Activated B cell treated with CpG ODN at 0.5 μM for 24 hours (primary cell): ENCODE results near the gene ACAT1. TPM values are rescaled to one million over a fixed set of nuclear protein-coding genes. Genes with fewer than 3 reads are reported as not detected.
"Not testable (repeated sequence)": the region's sequence is repeated elsewhere in the genome, so short reads cannot be mapped to it uniquely, and the experiment has no call there.

ENCODE experiments used
- ATAC-seq: fragments of 200-7000 bp; cut with Tn5 transposase; one replicate; pipeline ENCODE4 v1.10.0; 2021; ENCODE audit warnings: low read depth, mild to moderate bottlenecking, moderate library complexity
- CTCF ChIA-PET: fragments of 350-600 bp; sonication (Branson Sonifier 250); formaldehyde crosslinking; loops from one replicate; lab custom pipeline; 2021; ENCODE audit warnings: antibody characterized with exemption; lab: Charles Lee
- POLR2A ChIA-PET: fragments of 350-600 bp; sonication (Branson Sonifier 250); formaldehyde crosslinking; loops from one replicate; lab custom pipeline; 2021; ENCODE audit warnings: antibody characterized with exemption; lab: Charles Lee
- DNase-seq: peaks from one replicate; pipeline ENCODE4 v3.0.0; 2022
- H3K27ac Mint-ChIP-seq: one replicate; pipeline ENCODE4 v1.8.0; 2020; ENCODE audit warnings: mixed read lengths
- H3K27me3 Mint-ChIP-seq: one replicate; pipeline ENCODE4 v1.8.0; 2021; ENCODE audit warnings: mixed read lengths
- H3K36me3 Mint-ChIP-seq: one replicate; pipeline ENCODE4 v1.8.0; 2021; ENCODE audit warnings: low read depth, mixed read lengths
- H3K4me1 Mint-ChIP-seq: one replicate; pipeline ENCODE4 v1.8.0; 2021; ENCODE audit warnings: mixed read lengths
- H3K4me3 Mint-ChIP-seq: one replicate; pipeline ENCODE4 v1.8.0; 2020; ENCODE audit warnings: mild to moderate bottlenecking, mixed read lengths
- H3K9me3 Mint-ChIP-seq: one replicate; pipeline ENCODE4 v1.8.0; 2020; ENCODE audit warnings: mixed read lengths
- CTCF ChIP-seq: fragments of 200-600 bp; IDR thresholded peaks from one replicate; pipeline ENCODE4 v1.8.0; 2022; ENCODE audit warnings: antibody characterized with exemption, mild to moderate bottlenecking
- intact Hi-C: fragments of 100-400 bp; cut with micrococcal nuclease; formaldehyde crosslinking; loops from one replicate; pipeline ENCODE4 v1.15.1; 2024
- total RNA-seq: library from RNA; stranded (reverse); gene quantifications from 2 replicates; pipeline ENCODE4 v1.2.3, GENCODE V29; 2022

The ACAT1 gene
- total RNA-seq, 1 donor from 2014 or later: 51.1 TPM

DNA sequence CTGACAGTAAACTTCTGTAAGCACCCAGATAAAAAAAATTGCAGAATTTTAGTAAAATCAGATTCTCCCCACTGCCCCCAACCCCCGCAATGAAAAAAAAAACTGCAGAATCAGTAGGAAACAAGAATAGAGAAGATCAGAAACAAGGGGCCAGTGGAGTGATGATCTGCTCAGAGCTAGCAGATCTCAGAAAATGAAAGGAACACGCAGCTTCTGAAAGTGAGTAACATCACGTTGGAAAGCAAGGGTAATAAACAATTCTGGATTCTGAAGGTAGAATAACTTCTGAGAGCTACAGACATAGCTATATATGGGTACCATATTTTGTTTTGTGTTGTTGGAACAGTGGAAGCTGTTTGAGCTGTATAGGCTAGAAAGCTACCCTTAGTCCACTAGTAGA, 23.2 kb downstream of the ACAT1 start:
- no peak overlapping the region for H3K4me3 Mint-ChIP-seq
- peak overlapping the region; percentile 10 for H3K27ac Mint-ChIP-seq
- peaks cover 81% of the 10 kb centered on the region for H3K36me3 Mint-ChIP-seq
- DNase-seq (no peak), ATAC-seq (no peak)
- no peaks in the 10 kb centered on the region for H3K27me3 Mint-ChIP-seq
- ChIA-PET CTCF (no interaction called here), POLR2A (no interaction called here)
- H3K4me1 Mint-ChIP-seq: no peaks in the 10 kb centered on the region
- no peak for TF ChIP-seq CTCF
- no peaks in the 10 kb centered on the region for H3K9me3 Mint-ChIP-seq
- intact Hi-C loops: no loop called here

DNA sequence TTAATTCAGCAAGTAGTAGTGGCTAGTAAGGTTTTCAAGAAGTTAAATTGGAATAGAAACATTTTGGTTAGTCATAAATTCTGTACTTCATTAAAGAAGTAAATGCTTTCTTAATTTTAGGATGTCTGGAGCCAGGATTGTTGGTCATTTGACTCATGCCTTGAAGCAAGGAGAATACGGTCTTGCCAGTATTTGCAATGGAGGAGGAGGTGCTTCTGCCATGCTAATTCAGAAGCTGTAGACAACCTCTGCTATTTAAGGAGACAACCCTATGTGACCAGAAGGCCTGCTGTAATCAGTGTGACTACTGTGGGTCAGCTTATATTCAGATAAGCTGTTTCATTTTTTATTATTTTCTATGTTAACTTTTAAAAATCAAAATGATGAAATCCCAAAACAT, 25.8 kb downstream of the ACAT1 start:
- intact Hi-C loops: loop anchor here (2.0 kb wide), 1 partner anchor 16 kb away; no protein-coding TSS in a partner anchor
- ATAC-seq (no peak), DNase-seq (no peak)
- no peak overlapping the region for H3K4me3 Mint-ChIP-seq
- peaks cover 87% of the 10 kb centered on the region for H3K36me3 Mint-ChIP-seq
- TF ChIP-seq CTCF: no peak
- CTCF ChIA-PET: no interaction called here
- H3K9me3 Mint-ChIP-seq: no peaks in the 10 kb centered on the region
- POLR2A ChIA-PET: no interaction called here
- no peak overlapping the region for H3K27ac Mint-ChIP-seq
- no peaks in the 10 kb centered on the region for H3K4me1 Mint-ChIP-seq
- no peaks in the 10 kb centered on the region for H3K27me3 Mint-ChIP-seq

DNA sequence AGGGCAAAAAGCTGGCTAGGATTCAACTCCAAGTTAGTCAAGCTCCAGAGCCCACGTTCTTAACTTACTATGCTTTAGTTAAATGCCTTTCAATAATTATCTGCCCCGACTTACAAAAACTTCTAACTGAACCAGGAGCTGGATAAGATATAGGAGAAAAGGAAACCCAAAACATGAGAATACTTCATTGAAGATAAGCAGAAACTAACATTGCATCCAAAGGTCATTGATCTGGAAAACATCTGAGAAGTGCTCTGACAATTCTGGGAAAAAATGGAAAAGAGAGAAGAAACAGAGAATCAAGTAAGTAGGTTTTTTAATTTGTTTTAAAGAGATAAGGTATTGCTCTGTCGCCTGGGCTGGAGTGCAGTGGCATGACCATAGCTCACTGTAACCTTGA, 27.2 kb downstream of the ACAT1 start:
- no peak overlapping the region for H3K27ac Mint-ChIP-seq
- H3K36me3 Mint-ChIP-seq: peaks cover 81% of the 10 kb centered on the region

DNA sequence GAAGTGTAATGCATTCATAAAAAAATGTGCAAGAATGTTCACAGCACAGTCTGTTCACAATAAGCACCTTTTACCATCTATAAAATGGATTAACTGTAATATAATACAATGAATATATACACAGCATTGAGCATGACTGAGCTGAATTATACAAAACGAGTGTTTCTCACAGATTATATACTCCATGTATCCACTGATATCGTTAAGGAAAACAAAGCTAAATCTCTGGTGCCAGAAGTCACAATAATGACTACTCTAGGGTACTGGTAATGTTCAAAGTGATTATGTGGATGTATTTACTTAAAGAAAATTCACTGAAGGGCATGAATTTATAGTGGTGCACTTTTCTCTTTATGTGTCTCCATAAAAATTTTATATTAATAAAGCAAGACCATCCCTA, 33.2 kb downstream of the ACAT1 start:
- no peak for TF ChIP-seq CTCF
- Mint-ChIP-seq H3K27ac (no peak overlapping the region), H3K4me1 (no peaks in the 10 kb centered on the region), H3K4me3 (no peak overlapping the region), H3K27me3 (no peaks in the 10 kb centered on the region), H3K9me3 (no peaks in the 10 kb centered on the region), H3K36me3 (peaks cover 81% of the 10 kb centered on the region)
- DNase-seq (no peak), ATAC-seq (no peak)
- intact Hi-C loops: no loop called here
- POLR2A ChIA-PET: no interaction called here
- CTCF ChIA-PET: no interaction called here

More for the DNA sequence above, 27.2 kb downstream of the ACAT1 start:
- ATAC-seq: no peak
- no peak for DNase-seq
- ChIA-PET CTCF (no interaction called here), POLR2A (no interaction called here)
- no peak for TF ChIP-seq CTCF
- intact Hi-C loops: no loop called here
- H3K4me3 Mint-ChIP-seq: no peak overlapping the region
- no peaks in the 10 kb centered on the region for H3K4me1 Mint-ChIP-seq
- no peaks in the 10 kb centered on the region for H3K27me3 Mint-ChIP-seq
- no peaks in the 10 kb centered on the region for H3K9me3 Mint-ChIP-seq

- Mint-ChIP-seq H3K36me3 (peaks cover 60% of the 10 kb centered on the region), H3K9me3 (no peaks in the 10 kb centered on the region), H3K4me1 (peaks cover 13% of the 10 kb centered on the region), H3K27me3 (no peaks in the 10 kb centered on the region), H3K27ac (peak overlapping the region; percentile 87), H3K4me3 (no peak overlapping the region)
- no peak for TF ChIP-seq CTCF
- POLR2A ChIA-PET: no interaction called here
- intact Hi-C loops: loop anchor here (1.0 to 2.0 kb wide), 6 partner anchors 14 to 503 kb away; partner anchors contain the start of genes ACAT1, C11orf65 and NPAT
- CTCF ChIA-PET: no interaction called here
- DNase-seq: no peak
- peak; percentile 100 for ATAC-seq
These were observed 39.7 kb downstream of the ACAT1 start for GRCh38 chr11:108160970-108161566.

DNA sequence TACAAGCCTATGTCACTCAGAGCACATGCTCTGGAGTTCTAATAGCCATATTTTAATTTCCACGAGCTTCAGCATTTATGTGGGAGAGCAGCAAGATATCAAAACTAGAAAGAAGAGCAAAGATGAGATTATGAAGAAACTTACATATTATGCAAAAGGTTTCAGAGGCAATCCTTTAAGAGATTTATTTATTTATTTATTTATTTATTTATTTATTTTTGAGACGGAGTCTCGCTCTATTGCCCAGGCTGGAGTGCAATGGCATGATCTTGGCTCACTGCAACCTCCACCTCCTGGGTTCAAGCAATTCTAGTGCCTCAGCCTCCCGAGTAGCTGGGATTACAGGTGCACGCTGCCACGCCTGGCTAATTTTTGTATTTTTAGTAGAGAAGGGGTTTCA, 41.5 kb downstream of the ACAT1 start:
- H3K36me3 Mint-ChIP-seq: peaks cover 64% of the 10 kb centered on the region
- H3K27me3 Mint-ChIP-seq, DNase-seq, H3K4me3 Mint-ChIP-seq, H3K27ac Mint-ChIP-seq, POLR2A ChIA-PET, CTCF ChIA-PET, ATAC-seq, H3K9me3 Mint-ChIP-seq: not testable (repeated sequence)
- H3K4me1 Mint-ChIP-seq: peaks cover 17% of the 10 kb centered on the region
- intact Hi-C loops: loop anchor here (2.0 kb wide), 1 partner anchor 16 kb away; no protein-coding TSS in a partner anchor
